ENCODE measurements around the gene INHBA.
A peak's percentile ranks its signal among the peaks of the same experiment; 100 is the strongest.

INHBA gene

DNA sequence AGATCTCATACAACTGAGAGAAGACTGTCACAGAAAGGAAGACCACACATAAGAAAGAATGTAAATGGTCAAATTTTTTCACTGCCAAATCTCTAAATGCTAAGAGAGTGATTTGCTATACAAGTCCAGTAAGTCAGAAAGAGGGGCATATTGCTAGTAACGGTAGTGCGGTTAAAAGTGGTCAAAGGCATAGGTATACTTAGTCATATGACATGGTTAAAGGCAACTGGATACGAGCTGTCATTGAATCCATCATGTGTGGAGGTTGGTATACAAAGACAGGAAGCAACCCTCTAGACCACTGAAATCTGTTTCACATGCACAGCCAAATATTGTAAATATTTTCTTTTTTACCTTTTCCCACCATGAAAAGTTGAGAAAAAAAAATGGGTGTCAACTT is 4.8 kb downstream of the INHBA start:
- no peak overlapping the region for H3K4me3 ChIP-seq (ENCODE audit: low read length)
- H3K4me1 ChIP-seq (ENCODE audit: low read length) = no peaks in the 10 kb centered on the region

DNA sequence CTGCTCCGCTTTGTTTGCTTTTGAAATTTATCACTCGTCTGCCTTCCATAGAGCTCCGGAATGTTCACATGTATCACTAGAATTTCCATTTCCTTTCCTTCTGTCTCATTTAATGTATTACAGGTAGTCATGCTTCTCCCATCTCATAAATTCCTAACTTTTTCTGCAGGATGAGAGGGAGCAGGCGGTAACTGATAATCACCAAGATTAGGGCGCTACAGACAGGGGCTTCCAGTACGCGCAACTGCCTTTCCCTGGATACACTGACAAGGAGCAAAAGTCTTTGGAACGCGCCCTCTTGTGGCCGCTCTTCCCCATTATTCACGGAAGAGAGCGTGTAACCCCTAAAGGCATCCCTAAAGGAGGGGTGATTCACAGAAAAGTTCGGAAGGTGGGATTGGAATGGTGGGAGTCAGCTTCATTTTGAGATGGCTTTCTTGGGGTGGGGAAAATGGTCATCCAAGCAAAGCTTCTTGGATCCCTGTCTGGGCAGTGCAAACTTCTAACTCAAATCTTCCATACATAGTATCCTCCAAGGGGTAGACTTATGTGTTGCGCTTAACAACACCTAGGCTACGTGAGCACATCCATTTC is 6.5 kb downstream of the INHBA start:
- Histone ChIP-seq H3K4me2 (ENCODE audit: low read depth, low read length) (no peak overlapping the region), H3K27ac (ENCODE audit: low read length) (no peak overlapping the region), H4K20me1 (ENCODE audit: insufficient read depth, low read length) (no peaks in the 10 kb centered on the region), H3K4me3 (ENCODE audit: low read length) (no peak overlapping the region), H3K9me2 (replicated peaks; ENCODE audit: insufficient read depth, low read length) (no peaks in the 10 kb centered on the region), H3K9ac (ENCODE audit: low read length) (no peak overlapping the region), H3F3A (ENCODE audit: insufficient read depth, low read length) (no peaks in the 10 kb centered on the region), H2AFZ (ENCODE audit: low read length) (no peak overlapping the region), H3K27me3 (replicated peaks; ENCODE audit: insufficient read depth, low read length) (no peaks in the 10 kb centered on the region), H3K9me3 (replicated peaks; ENCODE audit: insufficient read depth, low read length) (no peaks in the 10 kb centered on the region), H3K4me1 (ENCODE audit: low read length) (peaks cover 4% of the 10 kb centered on the region; the same call in 1 of the 2 replicates), H3K36me3 (replicated peaks; ENCODE audit: insufficient read depth, low read length) (no peaks in the 10 kb centered on the region), H3K79me2 (ENCODE audit: low read length) (no peaks in the 10 kb centered on the region)
- TF ChIP-seq CTCF (IDR thresholded peaks at IDR 0.05; ENCODE audit: low read length) = peak; percentile 67
- TF ChIP-seq EZH2phosphoT487 (IDR thresholded peaks at IDR 0.05; ENCODE audit: low read length) = no peak
- TF ChIP-seq EZH2 (optimal IDR thresholded peaks at IDR 0.05; ENCODE audit: low read depth, low read length) = no peak
- peak; percentile 34 for DNase-seq

More for the DNA sequence above, 4.8 kb downstream of the INHBA start:
- Histone ChIP-seq H3K27me3 (replicated peaks; ENCODE audit: insufficient read depth, low read length) (no peaks in the 10 kb centered on the region), H4K20me1 (ENCODE audit: insufficient read depth, low read length) (no peaks in the 10 kb centered on the region), H3K4me2 (ENCODE audit: low read depth, low read length) (no peak overlapping the region), H2AFZ (ENCODE audit: low read length) (no peak overlapping the region), H3F3A (ENCODE audit: insufficient read depth, low read length) (no peaks in the 10 kb centered on the region), H3K36me3 (replicated peaks; ENCODE audit: insufficient read depth, low read length) (no peaks in the 10 kb centered on the region), H3K27ac (ENCODE audit: low read length) (no peak overlapping the region), H3K9me2 (replicated peaks; ENCODE audit: insufficient read depth, low read length) (no peaks in the 10 kb centered on the region), H3K9ac (ENCODE audit: low read length) (no peak overlapping the region), H3K9me3 (replicated peaks; ENCODE audit: insufficient read depth, low read length) (no peaks in the 10 kb centered on the region), H3K79me2 (ENCODE audit: low read length) (no peaks in the 10 kb centered on the region)
- DNase-seq = no peak
- no peak for TF ChIP-seq EZH2 (optimal IDR thresholded peaks at IDR 0.05; ENCODE audit: low read depth, low read length)
- no peak for TF ChIP-seq CTCF (IDR thresholded peaks at IDR 0.05; ENCODE audit: low read length)
- no peak for TF ChIP-seq EZH2phosphoT487 (IDR thresholded peaks at IDR 0.05; ENCODE audit: low read length)

DNA sequence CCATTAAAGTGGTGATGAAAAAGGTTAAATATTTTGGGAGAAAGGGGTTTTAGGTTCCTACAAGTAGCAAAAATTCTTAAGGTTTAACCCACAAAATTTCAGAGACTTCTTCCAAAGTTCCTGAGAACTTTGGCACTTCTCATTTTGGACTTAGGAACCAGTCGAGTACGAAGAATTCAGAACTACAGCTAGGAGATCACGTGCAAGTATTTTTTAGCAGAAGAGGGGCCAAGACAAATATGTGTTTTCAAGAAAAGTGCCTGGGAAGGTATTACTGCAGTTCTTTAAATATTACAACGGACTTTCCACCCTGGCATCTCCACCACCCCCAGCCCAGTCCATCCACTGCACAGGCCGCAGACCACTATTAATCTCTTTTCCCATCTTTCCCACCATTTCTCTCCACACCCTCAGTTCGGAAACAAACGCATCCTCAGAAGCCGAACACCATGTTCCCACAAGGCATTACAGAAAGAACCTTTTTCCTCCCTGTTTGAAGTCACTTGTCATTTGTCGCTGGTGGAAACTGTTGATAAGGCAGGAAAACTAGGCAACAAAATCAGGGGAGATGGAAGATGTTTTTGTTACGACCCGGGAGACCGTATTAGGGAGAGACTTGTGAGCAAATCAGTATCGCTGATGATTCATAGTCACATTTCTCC is 7.1 kb downstream of the INHBA start:
- H3K27ac ChIP-seq (ENCODE audit: low read length) = no peak overlapping the region
- H3K4me3 ChIP-seq (ENCODE audit: low read length) = no peak overlapping the region
- no peak overlapping the region for H3K9ac ChIP-seq (ENCODE audit: low read length)
- no peaks in the 10 kb centered on the region for H3K36me3 ChIP-seq (replicated peaks; ENCODE audit: insufficient read depth, low read length)
- no peaks in the 10 kb centered on the region for H3F3A ChIP-seq (ENCODE audit: insufficient read depth, low read length)
- H3K4me2 ChIP-seq (ENCODE audit: low read depth, low read length) = no peak overlapping the region
- H3K79me2 ChIP-seq (ENCODE audit: low read length) = no peaks in the 10 kb centered on the region
- H3K9me2 ChIP-seq (replicated peaks; ENCODE audit: insufficient read depth, low read length) = no peaks in the 10 kb centered on the region
- no peak overlapping the region for H2AFZ ChIP-seq (ENCODE audit: low read length)
- no peaks in the 10 kb centered on the region for H3K27me3 ChIP-seq (replicated peaks; ENCODE audit: insufficient read depth, low read length)
- no peak for DNase-seq
- no peaks in the 10 kb centered on the region for H3K9me3 ChIP-seq (replicated peaks; ENCODE audit: insufficient read depth, low read length)
- no peaks in the 10 kb centered on the region for H4K20me1 ChIP-seq (ENCODE audit: insufficient read depth, low read length)
- H3K4me1 ChIP-seq (ENCODE audit: low read length) = peaks cover 4% of the 10 kb centered on the region; the same call in 1 of the 2 replicates
- TF ChIP-seq CTCF (IDR thresholded peaks at IDR 0.05; ENCODE audit: low read length) (no peak), EZH2 (optimal IDR thresholded peaks at IDR 0.05; ENCODE audit: low read depth, low read length) (no peak), EZH2phosphoT487 (IDR thresholded peaks at IDR 0.05; ENCODE audit: low read length) (no peak)
